Panc1 (cell line): ENCODE data around the gene HINFP. TPM values are rescaled to one million over a fixed set of nuclear protein-coding genes. Genes with fewer than 3 reads are reported as not detected.
A peak's percentile ranks its signal among the peaks of the same experiment; 100 is the strongest.

Experiments used
- ATAC-seq: fragments of 200-7000 bp; cut with Tn5 transposase; 2 replicates; pipeline ENCODE4 v1.9.1; 2020; ENCODE audit warnings: mild to moderate bottlenecking, moderate library complexity
- BruUV-seq: library from RNA; stranded (reverse); fragments of 400-500 nt; replicated peaks from 2 replicates; lab custom pipeline; 2021; lab: Mats Ljungman, UMichigan
- CTCF ChIA-PET: fragments of 300-600 bp; sonication (Branson Sonifier 250); formaldehyde crosslinking; loops from one replicate; lab custom pipeline; 2022; ENCODE audit warnings: antibody characterized with exemption; lab: Charles Lee
- POLR2A ChIA-PET: fragments of 300-600 bp; sonication (Branson Sonifier 250); formaldehyde crosslinking; loops from one replicate; lab custom pipeline; 2022; ENCODE audit warnings: antibody characterized with exemption; lab: Charles Lee
- DNase-seq: peaks from one replicate; pipeline ENCODE4 v3.0.0-alpha.2; 2010; ENCODE audit warnings: low read depth, low spot score
- H3K27ac ChIP-seq: 2 replicates; pipeline ENCODE4 v1.5.1; 2011; ENCODE audit warnings: mild to moderate bottlenecking, low read length, inconsistent platforms
- H3K27me3 ChIP-seq: fragments of 200-500 bp; sonication (Bioruptor generic); 2 replicates; pipeline ENCODE4 v1.6.0; 2014; ENCODE audit warnings: low read length, inconsistent platforms; ENCODE audit not compliant: control insufficient read depth, insufficient read depth
- H3K36me3 ChIP-seq: fragments of 200-500 bp; sonication (Bioruptor generic); 2 replicates; pipeline ENCODE4 v1.5.1; 2014; ENCODE audit warnings: inconsistent platforms, mild to moderate bottlenecking, low read length, moderate library complexity; ENCODE audit not compliant: control insufficient read depth, insufficient read depth
- H3K4me1 ChIP-seq: 2 replicates; pipeline ENCODE4 v1.5.1; 2011; ENCODE audit warnings: inconsistent platforms, mild to moderate bottlenecking, low read length, moderate library complexity; ENCODE audit not compliant: control insufficient read depth, insufficient read depth
- H3K4me3 ChIP-seq, 2 experiments: 2 replicates each; pipeline ENCODE4 v1.5.1; 2011 to 2012; ENCODE audit warnings: low read depth in 2 of 2, low read length in 2 of 2, mild to moderate bottlenecking in 2 of 2, inconsistent platforms in 1 of 2, moderate library complexity in 1 of 2
- H3K9me3 ChIP-seq: fragments of 200-500 bp; sonication (Bioruptor generic); 2 replicates; pipeline ENCODE4 v1.5.1; 2014; ENCODE audit warnings: low read depth, mild to moderate bottlenecking, inconsistent platforms, low read length, moderate library complexity; ENCODE audit not compliant: control insufficient read depth, insufficient read depth
- POLR2AphosphoS5 ChIP-seq: IDR thresholded peaks from 2 replicates; pipeline ENCODE4 v1.6.1; 2012; ENCODE audit warnings: mild to moderate bottlenecking, low read depth, low read length, moderate library complexity
- SIN3A ChIP-seq: IDR thresholded peaks from 2 replicates; pipeline ENCODE4 v1.6.1; 2012; ENCODE audit warnings: low read depth, mild to moderate bottlenecking, low read length, moderate library complexity, borderline replicate concordance; ENCODE audit not compliant: insufficient read depth
- TCF7L2 ChIP-seq: IDR thresholded peaks from 2 replicates; pipeline ENCODE4 v1.6.1; 2011; ENCODE audit warnings: mild to moderate bottlenecking, low read depth, low read length, inconsistent platforms
- in situ Hi-C: cut with HindIII; loops from 2 replicates; pipeline ENCODE4 v1.10.0; 2016; ENCODE audit warnings: low sequenced_read_pairs, low pct_unique_long_range_greater_than_20kb
- intact Hi-C: fragments of 100-400 bp; cut with micrococcal nuclease; formaldehyde crosslinking; loops from one replicate; pipeline ENCODE4 v1.10.0; 2022; ENCODE audit not compliant: unreplicated experiment
- total RNA-seq: library from RNA; stranded (reverse); gene quantifications from one replicate; pipeline ENCODE4 v1.2.1, GENCODE V29; 2021; ENCODE audit not compliant: unreplicated experiment
- TF ChIP-seq, protein P1 (sequence below), 2 experiments: IDR thresholded peaks; 2 replicates each; pipeline ENCODE4 v1.6.1; 2011 to 2012; ENCODE audit warnings: low read depth in 2 of 2, control low read depth in 1 of 2, low read length in 1 of 2, mild to moderate bottlenecking in 1 of 2, moderate library complexity in 1 of 2; ENCODE audit not compliant: insufficient read depth in 1 of 2
- TF ChIP-seq, protein P2 (sequence below): fragments of 450-650 bp; IDR thresholded peaks from 2 replicates; pipeline ENCODE4 v1.5.1; 2017; ENCODE audit warnings: mild to moderate bottlenecking

The HINFP gene
- total RNA-seq, 1 experiment from 2014 or later: 52.7 TPM

DNA sequence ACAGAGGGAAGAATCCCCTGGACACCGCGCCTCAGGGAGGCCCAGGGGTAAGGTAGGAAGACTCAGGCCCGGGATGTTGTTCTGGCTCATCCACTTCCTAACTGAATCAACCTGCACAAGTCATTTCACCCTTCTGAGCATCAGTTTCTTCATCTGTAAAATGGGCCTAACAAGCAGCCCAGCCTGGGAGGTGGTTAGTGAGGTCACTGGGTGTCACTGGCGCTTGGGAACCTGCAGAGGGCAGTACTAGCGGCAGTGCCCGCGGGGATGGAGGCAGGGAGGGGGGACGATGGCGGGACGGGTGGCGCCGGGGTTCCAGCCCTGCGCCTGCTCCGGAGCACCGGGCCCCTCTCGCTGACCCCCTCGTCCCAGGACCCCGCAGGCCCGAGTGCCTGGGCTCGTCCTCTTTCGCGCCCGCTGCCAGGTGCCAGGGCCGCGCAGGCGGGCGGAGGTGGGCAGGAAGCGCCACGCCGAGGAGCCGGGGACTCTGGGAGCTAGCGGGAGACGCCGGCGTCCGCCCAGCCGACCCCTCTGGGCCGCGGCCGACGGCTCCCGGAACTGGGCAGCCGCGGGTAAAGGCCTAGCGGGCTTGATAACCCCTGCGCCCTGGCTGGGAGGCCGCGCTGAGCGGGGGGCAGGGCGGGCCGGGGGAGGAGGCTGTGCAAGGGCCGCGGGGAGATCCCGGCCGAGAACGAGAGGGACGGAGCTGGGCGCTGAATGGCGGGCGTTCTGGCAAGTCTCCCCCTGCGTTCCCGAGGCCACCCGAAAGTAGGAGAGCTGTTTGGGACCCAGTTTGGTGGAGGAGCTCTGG, 47.3 kb downstream of the HINFP start, which contains the start of gene NLRX1:
TSS of gene NLRX1 (plus strand) at position 255 of the 811 bp plus-strand sequence. CDS start 2,679 bp downstream, outside the sequence.
- CTCF ChIA-PET: interaction anchor here (0.6 kb wide), 1 partner anchor 139 kb away, joined by 5 read pairs; no protein-coding TSS in a partner anchor

DNA sequence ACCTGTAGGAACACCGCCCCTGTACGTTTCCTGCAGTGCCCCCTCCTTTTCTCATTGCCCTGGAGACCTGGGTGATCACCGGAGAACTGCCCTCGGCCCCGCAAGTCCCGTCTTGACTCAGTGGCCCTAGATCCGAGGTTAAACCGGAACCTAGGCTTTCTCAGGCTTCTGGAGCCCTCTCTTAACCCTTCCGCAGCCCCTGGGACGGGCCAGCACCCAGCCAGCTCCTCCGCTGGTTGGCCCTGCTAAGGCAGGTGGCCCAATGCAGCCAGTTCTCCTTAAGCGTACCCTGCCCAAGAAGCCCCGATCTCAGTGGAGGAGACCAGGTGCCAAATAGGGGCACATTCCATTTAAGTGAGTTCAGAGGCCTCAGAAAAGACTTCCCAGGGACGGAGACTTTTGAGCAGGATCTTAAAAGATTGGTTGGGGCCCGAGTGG, 47.9 kb downstream of the HINFP start:
- TF ChIP-seq, protein P1, sequence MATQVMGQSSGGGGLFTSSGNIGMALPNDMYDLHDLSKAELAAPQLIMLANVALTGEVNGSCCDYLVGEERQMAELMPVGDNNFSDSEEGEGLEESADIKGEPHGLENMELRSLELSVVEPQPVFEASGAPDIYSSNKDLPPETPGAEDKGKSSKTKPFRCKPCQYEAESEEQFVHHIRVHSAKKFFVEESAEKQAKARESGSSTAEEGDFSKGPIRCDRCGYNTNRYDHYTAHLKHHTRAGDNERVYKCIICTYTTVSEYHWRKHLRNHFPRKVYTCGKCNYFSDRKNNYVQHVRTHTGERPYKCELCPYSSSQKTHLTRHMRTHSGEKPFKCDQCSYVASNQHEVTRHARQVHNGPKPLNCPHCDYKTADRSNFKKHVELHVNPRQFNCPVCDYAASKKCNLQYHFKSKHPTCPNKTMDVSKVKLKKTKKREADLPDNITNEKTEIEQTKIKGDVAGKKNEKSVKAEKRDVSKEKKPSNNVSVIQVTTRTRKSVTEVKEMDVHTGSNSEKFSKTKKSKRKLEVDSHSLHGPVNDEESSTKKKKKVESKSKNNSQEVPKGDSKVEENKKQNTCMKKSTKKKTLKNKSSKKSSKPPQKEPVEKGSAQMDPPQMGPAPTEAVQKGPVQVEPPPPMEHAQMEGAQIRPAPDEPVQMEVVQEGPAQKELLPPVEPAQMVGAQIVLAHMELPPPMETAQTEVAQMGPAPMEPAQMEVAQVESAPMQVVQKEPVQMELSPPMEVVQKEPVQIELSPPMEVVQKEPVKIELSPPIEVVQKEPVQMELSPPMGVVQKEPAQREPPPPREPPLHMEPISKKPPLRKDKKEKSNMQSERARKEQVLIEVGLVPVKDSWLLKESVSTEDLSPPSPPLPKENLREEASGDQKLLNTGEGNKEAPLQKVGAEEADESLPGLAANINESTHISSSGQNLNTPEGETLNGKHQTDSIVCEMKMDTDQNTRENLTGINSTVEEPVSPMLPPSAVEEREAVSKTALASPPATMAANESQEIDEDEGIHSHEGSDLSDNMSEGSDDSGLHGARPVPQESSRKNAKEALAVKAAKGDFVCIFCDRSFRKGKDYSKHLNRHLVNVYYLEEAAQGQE (IDR thresholded peaks at IDR 0.05; ENCODE audit: insufficient read depth in 1 of 2, low read depth in 2 of 2, low read length in 1 of 2): no peak
- TF ChIP-seq POLR2AphosphoS5 (no peak), SIN3A (no peak), TCF7L2 (no peak)
- TF ChIP-seq, protein P2, sequence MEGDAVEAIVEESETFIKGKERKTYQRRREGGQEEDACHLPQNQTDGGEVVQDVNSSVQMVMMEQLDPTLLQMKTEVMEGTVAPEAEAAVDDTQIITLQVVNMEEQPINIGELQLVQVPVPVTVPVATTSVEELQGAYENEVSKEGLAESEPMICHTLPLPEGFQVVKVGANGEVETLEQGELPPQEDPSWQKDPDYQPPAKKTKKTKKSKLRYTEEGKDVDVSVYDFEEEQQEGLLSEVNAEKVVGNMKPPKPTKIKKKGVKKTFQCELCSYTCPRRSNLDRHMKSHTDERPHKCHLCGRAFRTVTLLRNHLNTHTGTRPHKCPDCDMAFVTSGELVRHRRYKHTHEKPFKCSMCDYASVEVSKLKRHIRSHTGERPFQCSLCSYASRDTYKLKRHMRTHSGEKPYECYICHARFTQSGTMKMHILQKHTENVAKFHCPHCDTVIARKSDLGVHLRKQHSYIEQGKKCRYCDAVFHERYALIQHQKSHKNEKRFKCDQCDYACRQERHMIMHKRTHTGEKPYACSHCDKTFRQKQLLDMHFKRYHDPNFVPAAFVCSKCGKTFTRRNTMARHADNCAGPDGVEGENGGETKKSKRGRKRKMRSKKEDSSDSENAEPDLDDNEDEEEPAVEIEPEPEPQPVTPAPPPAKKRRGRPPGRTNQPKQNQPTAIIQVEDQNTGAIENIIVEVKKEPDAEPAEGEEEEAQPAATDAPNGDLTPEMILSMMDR: no peak
- POLR2A ChIA-PET: interaction anchor here (0.5 to 0.6 kb wide), 2 partner anchors 26 to 40 kb away, joined by 3 to 13 read pairs; no protein-coding TSS in a partner anchor

More for the DNA sequence above, 47.3 kb downstream of the HINFP start, which contains the start of gene NLRX1:
- DNase-seq (peak; percentile 61), ATAC-seq (peak; percentile 94)
- in situ Hi-C loops (no loop called here), intact Hi-C loops (no loop called here)
- H3K4me1 ChIP-seq: peaks cover 14% of the 10 kb centered on the region
- H3K27ac ChIP-seq: peak within 1 kb of the TSS; percentile 80
- peak within 1 kb of the TSS; percentile 58 to 88 for H3K4me3 ChIP-seq
- no peaks in the 10 kb centered on the region for H3K27me3 ChIP-seq
- no peaks in the 10 kb centered on the region for H3K9me3 ChIP-seq
- TF ChIP-seq, protein P1 (IDR thresholded peaks at IDR 0.05; ENCODE audit: insufficient read depth in 1 of 2, low read depth in 2 of 2, low read length in 1 of 2): no peak
- TF ChIP-seq, protein P2: peak; percentile 98
- peak; percentile 82 for TF ChIP-seq POLR2AphosphoS5
- POLR2A ChIA-PET: interaction anchor here (0.5 to 0.6 kb wide), 3 partner anchors 25 to 60 kb away, joined by 3 to 13 read pairs (median 3); no protein-coding TSS in a partner anchor
- no peaks in the 10 kb centered on the region for H3K36me3 ChIP-seq
- no TSS peak for BruUV-seq

More for the DNA sequence above, 47.9 kb downstream of the HINFP start:
- Histone ChIP-seq H3K4me1 (peaks cover 14% of the 10 kb centered on the region), H3K27ac (peak overlapping the region; percentile 80), H3K27me3 (no peaks in the 10 kb centered on the region), H3K36me3 (no peaks in the 10 kb centered on the region), H3K9me3 (no peaks in the 10 kb centered on the region), H3K4me3 (peak overlapping the region; percentile 58 to 88)
- CTCF ChIA-PET: interaction anchor here (0.6 kb wide), 1 partner anchor 138 kb away, joined by 5 read pairs; no protein-coding TSS in a partner anchor
- intact Hi-C loops: no loop called here
- ATAC-seq: peak; percentile 64
- DNase-seq: no peak
- in situ Hi-C loops: no loop called here
- BruUV-seq: no TSS peak
